Thymus (tissue), 11 donors: ENCODE data around the gene CRACR2B. TPM values are rescaled to one million over a fixed set of nuclear protein-coding genes. Genes with fewer than 3 reads are reported as not detected.
A peak's percentile ranks its signal among the peaks of the same experiment; 100 is the strongest.

ENCODE experiments used
- DNase-seq, 9 donors: peaks; one replicate each; pipeline ENCODE4 v3.0.0-alpha.2; 2013; ENCODE audit warnings: low spot score in 9 of 9, low read depth in 6 of 9, missing footprints in 1 of 9
- H3K27ac ChIP-seq, 2 donors: one replicate each; pipeline ENCODE4 v1.5.1; 2013; ENCODE audit warnings: control low read depth in 1 of 2, low read depth in 1 of 2, low read length in 1 of 2, mild to moderate bottlenecking in 1 of 2, moderate library complexity in 1 of 2
- H3K27me3 ChIP-seq, 2 donors: one replicate each; pipeline ENCODE4 v1.5.1; 2013; ENCODE audit warnings: low read length in 1 of 2; ENCODE audit not compliant: control insufficient read depth in 2 of 2, insufficient read depth in 1 of 2
- H3K36me3 ChIP-seq, 2 donors: one replicate each; pipeline ENCODE4 v1.5.1; 2013; ENCODE audit warnings: low read length in 1 of 2, mild to moderate bottlenecking in 1 of 2, moderate library complexity in 1 of 2; ENCODE audit not compliant: control insufficient read depth in 2 of 2, insufficient read depth in 2 of 2
- H3K4me1 ChIP-seq, 2 donors: one replicate each; pipeline ENCODE4 v1.5.1; 2013; ENCODE audit warnings: low read length in 2 of 2; ENCODE audit not compliant: control insufficient read depth in 2 of 2, insufficient read depth in 2 of 2
- H3K4me3 ChIP-seq, 2 donors: one replicate each; pipeline ENCODE4 v1.5.1; 2013; ENCODE audit warnings: low read length in 2 of 2, control low read depth in 1 of 2, mild to moderate bottlenecking in 1 of 2
- H3K9me3 ChIP-seq, 2 donors: one replicate each; pipeline ENCODE4 v1.5.1; 2013; ENCODE audit warnings: low read length in 1 of 2, mild to moderate bottlenecking in 1 of 2; ENCODE audit not compliant: control insufficient read depth in 2 of 2, insufficient read depth in 1 of 2
- WGBS: extraction: QIAGEN DNeasy Blood & Tissue Kit; methylation state at CpG from one replicate; pipeline ENCODE4 v1.1.7; 2013; 5-methylcytosine and 5-hydroxymethylcytosine counted together
- polyA plus RNA-seq: library from polyadenylated mRNA; stranded (reverse); fragments of 200-250 nt; gene quantifications from one replicate; pipeline ENCODE4 v1.2.3, GENCODE V29; 2013
- total RNA-seq: library from RNA; stranded (reverse); fragments of 120-200 nt; gene quantifications from one replicate; pipeline ENCODE4 v1.2.4, GENCODE V29; 2013
- donor health status: healthy.

Gene CRACR2B
- total and polyA plus RNA-seq, 2 donors: 0.57 to 6.2 TPM

- Histone ChIP-seq H3K4me1 (peaks cover 12 to 28% of the 10 kb centered on the region in 2 donors), H3K27ac (no peak overlapping the region), H3K36me3 (peaks cover 21 to 31% of the 10 kb centered on the region in 2 donors), H3K27me3 (peaks cover 33 to 46% of the 10 kb centered on the region in 2 donors), H3K4me3 (no peak overlapping the region), H3K9me3 (peaks cover 1 to 11% of the 10 kb centered on the region in 2 donors)
- DNase-seq: no peak
- 97% methylated on average over 14 of the region's 14 CpGs for WGBS
Measured at GRCh38 chr11:836274-836673, 8.6 kb downstream of the CRACR2B start.

DNA sequence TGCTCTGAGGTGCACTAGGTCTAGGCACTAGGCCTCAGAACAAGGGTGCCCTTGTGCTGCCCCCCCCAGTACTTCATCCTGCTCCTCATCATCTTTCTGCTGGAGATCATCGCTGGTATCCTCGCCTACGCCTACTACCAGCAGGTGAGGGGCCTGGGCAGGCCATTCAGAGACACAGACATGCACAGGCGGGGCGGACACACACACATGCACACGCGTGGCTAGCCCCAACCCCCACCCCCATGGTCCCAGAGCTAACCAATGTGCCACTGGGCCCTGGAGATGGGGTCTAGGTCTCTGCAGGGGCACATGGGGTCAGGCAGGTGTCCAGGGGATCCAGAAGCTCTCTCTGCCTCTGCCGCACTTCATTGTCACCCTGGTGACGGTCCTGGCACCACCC is 9.0 kb downstream of the CRACR2B start:
- no peak overlapping the region for H3K4me3 ChIP-seq
- WGBS: 97% methylated on average over 9 of the region's 9 CpGs
- H3K9me3 ChIP-seq: peaks cover 0 to 7% of the 10 kb centered on the region in 2 donors
- DNase-seq: no peak
- peaks cover 29 to 42% of the 10 kb centered on the region in 2 donors for H3K27me3 ChIP-seq
- peaks cover 13 to 28% of the 10 kb centered on the region in 2 donors for H3K4me1 ChIP-seq
- no peak overlapping the region for H3K27ac ChIP-seq
- H3K36me3 ChIP-seq: peaks cover 21 to 31% of the 10 kb centered on the region in 2 donors

DNA sequence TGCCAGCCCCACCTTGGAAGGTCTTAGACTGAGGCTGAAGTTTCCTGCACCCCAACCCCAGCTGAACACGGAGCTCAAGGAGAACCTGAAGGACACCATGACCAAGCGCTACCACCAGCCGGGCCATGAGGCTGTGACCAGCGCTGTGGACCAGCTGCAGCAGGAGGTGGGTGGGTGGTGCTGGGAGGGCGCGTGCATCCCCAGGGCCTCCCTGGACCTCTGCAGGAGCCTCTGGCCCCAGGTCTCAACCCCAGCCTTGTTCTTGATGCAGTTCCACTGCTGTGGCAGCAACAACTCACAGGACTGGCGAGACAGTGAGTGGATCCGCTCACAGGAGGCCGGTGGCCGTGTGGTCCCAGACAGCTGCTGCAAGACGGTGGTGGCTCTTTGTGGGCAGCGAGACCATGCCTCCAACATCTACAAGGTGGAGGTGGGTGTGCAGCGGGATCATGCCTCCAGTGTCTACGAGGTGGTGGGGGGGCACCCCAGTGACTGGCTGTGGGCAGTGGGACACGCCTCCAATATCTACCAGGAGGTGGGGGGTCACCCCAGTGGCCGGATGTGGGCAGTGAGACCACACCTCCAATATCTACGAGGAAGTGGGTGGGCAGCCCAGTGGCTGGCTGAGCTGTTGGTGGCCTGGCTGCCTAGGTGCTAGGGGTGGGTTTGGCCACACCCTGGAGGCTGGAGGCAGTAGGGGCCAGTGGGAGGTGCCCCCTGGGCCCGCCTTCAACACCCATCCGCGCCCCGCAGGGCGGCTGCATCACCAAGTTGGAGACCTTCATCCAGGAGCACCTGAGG is 9.7 kb downstream of the CRACR2B start:
- H3K36me3 ChIP-seq: peaks cover 21 to 31% of the 10 kb centered on the region in 2 donors
- DNase-seq: no peak
- 98% methylated on average over 22 of the region's 22 CpGs for WGBS
- no peak overlapping the region for H3K27ac ChIP-seq
- peaks cover 13 to 23% of the 10 kb centered on the region in 2 donors for H3K4me1 ChIP-seq
- H3K9me3 ChIP-seq: peaks cover 0 to under 1% of the 10 kb centered on the region in 2 donors
- H3K4me3 ChIP-seq: no peak overlapping the region
- H3K27me3 ChIP-seq: peaks cover 22 to 35% of the 10 kb centered on the region in 2 donors

DNA sequence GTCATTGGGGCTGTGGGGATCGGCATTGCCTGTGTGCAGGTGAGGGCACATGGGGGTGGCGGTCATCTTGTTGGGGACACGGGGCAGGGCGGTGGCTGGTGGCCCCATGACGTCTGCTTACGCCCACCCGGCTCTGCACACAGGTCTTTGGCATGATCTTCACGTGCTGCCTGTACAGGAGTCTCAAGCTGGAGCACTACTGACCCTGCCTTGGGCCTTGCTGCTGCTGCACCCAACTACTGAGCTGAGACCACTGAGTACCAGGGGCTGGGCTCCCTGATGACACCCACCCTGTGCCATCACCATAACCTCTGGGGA is 10.2 kb downstream of the CRACR2B start:
- peaks cover 12 to 21% of the 10 kb centered on the region in 2 donors for H3K4me1 ChIP-seq
- 86% methylated on average over 8 of the region's 8 CpGs for WGBS
- no peak overlapping the region for H3K27ac ChIP-seq
- H3K9me3 ChIP-seq: no peaks in the 10 kb centered on the region
- no peak for DNase-seq
- H3K36me3 ChIP-seq: peaks cover 21 to 31% of the 10 kb centered on the region in 2 donors
- H3K27me3 ChIP-seq: peaks cover 17 to 34% of the 10 kb centered on the region in 2 donors
- H3K4me3 ChIP-seq: no peak overlapping the region

GRCh38 chr11:838441-839279 is 10.9 kb downstream of the CRACR2B start:
- Histone ChIP-seq H3K27me3 (peaks cover 17 to 34% of the 10 kb centered on the region in 2 donors), H3K4me1 (peaks cover 11 to 23% of the 10 kb centered on the region in 2 donors), H3K4me3 (no peak overlapping the region), H3K36me3 (peaks cover 21 to 31% of the 10 kb centered on the region in 2 donors), H3K9me3 (no peaks in the 10 kb centered on the region), H3K27ac (no peak overlapping the region)
- DNase-seq: no peak
- 82% methylated on average over 17 of the region's 17 CpGs for WGBS

DNA sequence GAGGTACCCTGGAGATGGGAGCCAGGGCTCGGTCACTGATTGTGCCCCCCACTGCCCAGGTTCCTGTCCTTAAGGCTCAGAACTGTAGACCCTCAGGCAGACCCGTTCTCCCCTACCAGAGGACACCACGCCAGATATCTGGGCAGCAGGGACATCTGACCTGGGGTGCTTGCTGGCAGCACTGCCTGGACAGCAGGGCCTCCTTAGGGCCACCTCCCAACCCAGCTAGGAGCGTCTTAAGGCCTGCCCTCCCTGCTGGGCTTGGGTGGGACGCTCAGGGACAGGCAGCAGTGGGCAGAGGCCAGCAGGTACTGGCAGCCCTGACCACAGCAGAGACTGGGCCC is 11.5 kb downstream of the CRACR2B start:
- peaks cover 11 to 29% of the 10 kb centered on the region in 2 donors for H3K4me1 ChIP-seq
- peaks cover 21 to 31% of the 10 kb centered on the region in 2 donors for H3K36me3 ChIP-seq
- 97% methylated on average over 5 of the region's 5 CpGs for WGBS
- H3K9me3 ChIP-seq: no peaks in the 10 kb centered on the region
- H3K4me3 ChIP-seq: no peak overlapping the region
- H3K27me3 ChIP-seq: peaks cover 16 to 34% of the 10 kb centered on the region in 2 donors
- DNase-seq: no peak
- H3K27ac ChIP-seq: no peak overlapping the region

DNA sequence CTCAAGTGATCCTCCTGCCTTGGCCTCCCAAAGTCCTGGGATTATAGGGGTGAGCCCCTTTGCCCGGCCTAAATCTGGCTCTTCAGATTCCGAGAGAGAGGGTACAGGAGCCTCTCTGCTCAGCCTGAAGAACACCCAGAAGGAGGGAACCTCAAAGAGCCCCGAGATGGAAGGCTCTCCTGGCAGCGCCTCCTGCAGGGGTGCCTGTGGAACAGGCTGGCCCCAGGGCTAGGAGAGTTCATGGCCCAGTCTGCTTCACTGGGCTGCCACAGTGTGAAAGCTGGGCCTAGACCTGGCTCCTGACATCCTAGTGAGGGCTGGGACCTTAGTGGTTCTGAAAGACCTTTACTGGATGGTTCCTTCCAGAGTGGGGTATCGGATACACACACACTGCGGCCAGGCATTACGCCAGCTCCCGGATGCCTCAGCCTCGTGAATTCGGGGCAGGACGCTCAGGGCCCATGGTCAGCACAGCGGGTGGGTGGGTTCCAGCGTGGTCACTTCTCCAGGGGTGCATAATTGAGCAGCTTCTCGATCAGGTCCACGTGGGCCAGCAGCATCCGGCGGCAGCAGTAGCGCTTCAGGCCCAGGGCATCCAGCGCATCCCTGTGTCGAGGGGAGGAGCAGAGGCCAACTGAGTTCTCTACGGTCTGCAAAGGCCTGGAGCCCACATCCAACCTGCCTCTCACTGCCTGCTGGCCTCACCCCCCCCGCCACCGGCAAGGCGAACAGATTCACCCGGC is 12.3 kb downstream of the CRACR2B start:
- WGBS: 92% methylated on average over 25 of the region's 25 CpGs
- Histone ChIP-seq H3K4me1 (peaks cover 11 to 33% of the 10 kb centered on the region in 2 donors), H3K27ac (no peak overlapping the region), H3K4me3 (no peak overlapping the region), H3K9me3 (no peaks in the 10 kb centered on the region), H3K27me3 (peaks cover 16 to 34% of the 10 kb centered on the region in 2 donors), H3K36me3 (peaks cover 21 to 31% of the 10 kb centered on the region in 2 donors)
- DNase-seq: no peak

GRCh38 chr11:841981-842369 is 14.3 kb downstream of the CRACR2B start:
- peaks cover 21 to 31% of the 10 kb centered on the region in 2 donors for H3K36me3 ChIP-seq
- H3K27ac ChIP-seq: peak overlapping the region in 1 of 2 donors; percentile 83
- peaks cover 14 to 42% of the 10 kb centered on the region in 2 donors for H3K27me3 ChIP-seq
- H3K4me1 ChIP-seq: peaks cover 11 to 45% of the 10 kb centered on the region in 2 donors
- no peak for DNase-seq
- under 1% methylated on average over 27 of the region's 27 CpGs for WGBS
- peak overlapping the region; percentile 70 to 94 for H3K4me3 ChIP-seq
- H3K9me3 ChIP-seq: no peaks in the 10 kb centered on the region
